ENCODE measurements around the gene ARL15.

- TF ChIP-seq CTCF (IDR thresholded peaks at IDR 0.05; ENCODE audit: low read depth, low read length): no peak
- no peak for TF ChIP-seq MAX (IDR thresholded peaks at IDR 0.05; ENCODE audit: low read depth, low read length)
- no peak for TF ChIP-seq POLR2A (IDR thresholded peaks at IDR 0.05; ENCODE audit: extremely low read depth, insufficient read length)
- TF ChIP-seq MYC (IDR thresholded peaks at IDR 0.05; ENCODE audit: low read depth, low read length): no peak
Observed at GRCh38 chr5:54205918-54206317, 104.5 kb downstream of the ARL15 start.
